ENCODE data around the gene SELENON.

Gene SELENON

DNA sequence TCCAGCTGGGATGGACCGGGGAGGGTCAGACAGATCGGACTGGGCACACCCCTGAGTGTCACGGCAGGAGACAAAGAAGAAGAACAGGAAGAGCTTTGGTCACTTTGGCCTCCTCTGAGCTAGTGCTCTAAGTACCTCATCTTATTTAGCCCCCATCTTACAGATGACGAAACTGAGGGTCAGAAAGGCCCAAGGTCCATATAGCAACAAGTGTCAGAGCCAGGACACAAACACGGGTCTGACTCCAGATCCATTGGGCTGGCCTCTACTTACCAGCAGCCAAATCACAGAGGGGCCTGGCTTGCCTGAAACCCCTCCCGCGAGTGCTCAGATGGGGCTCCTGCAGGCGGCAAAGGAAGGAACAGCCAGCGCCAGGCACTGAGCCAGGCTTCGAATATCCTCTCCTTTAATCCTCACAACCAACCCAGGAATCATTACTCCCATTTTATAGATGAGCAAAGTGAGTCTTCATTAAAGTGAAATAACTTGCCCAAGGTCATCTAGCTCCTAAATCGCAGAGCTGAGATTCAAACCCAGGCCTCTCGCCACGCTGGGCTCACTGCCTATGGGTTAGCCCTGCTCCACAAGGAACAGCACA is 25.7 kb upstream of the SELENON start:
- no peak for DNase-seq (ENCODE audit: extremely low spot score)
- CTCF ChIA-PET, result interaction anchor here (0.8 kb wide), 1 partner anchor 166 kb away, joined by 3 read pairs; no protein-coding TSS in a partner anchor
- TF ChIP-seq SUZ12 (IDR thresholded peaks at IDR 0.05) (no peak), ELF4 (IDR thresholded peaks at IDR 0.05) (no peak), TARDBP (IDR thresholded peaks at IDR 0.05) (no peak), CTBP1 (IDR thresholded peaks at IDR 0.05; ENCODE audit: borderline replicate concordance) (no peak), ARNT (IDR thresholded peaks at IDR 0.05) (no peak)
- POLR2A ChIA-PET, result no interaction called here

DNA sequence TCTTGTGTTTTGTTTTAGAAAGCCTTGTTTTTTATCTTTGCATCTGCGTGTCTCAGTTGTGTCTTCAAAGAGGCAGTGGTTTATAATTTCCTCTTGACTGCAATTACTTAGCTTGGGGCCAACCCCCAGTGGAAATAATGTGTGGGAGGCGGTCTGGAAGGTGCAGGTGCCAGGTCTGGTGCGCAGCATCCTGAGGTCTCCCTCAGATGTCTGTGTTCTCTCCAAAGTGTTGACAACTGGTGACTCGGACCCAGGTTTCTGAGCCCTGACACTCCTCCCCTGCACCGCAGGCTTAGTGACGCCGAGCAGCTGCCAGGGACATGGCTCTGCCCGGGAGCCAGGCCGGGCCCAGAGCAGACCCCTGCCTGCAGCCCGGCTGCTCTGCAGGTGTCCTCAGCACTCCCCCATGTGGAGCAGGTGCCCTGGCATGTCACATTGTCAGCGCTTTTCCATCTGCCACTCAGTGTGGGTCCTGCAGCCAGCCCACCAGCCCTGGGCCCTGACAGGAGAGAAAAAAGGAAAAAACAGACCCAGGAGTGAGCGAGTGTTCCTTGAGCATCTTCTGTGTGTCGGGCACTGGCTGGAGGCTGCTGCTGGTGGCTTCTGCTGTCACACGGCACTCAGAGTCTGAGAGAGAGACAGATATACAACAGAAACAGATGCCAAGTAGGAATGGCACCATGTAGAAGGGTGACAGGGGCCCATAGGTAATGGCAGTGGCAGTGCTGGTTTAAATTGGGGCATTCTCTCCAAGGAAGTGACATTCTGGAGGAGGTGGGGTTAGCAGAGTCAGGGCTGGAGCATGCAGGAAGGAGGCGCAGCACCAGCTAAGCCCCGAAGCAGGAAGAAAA is 24.8 kb upstream of the SELENON start:
- CTCF ChIA-PET, result interaction anchor here (0.6 kb wide), 1 partner anchor 186 kb away, joined by 3 read pairs; no protein-coding TSS in a partner anchor
- POLR2A ChIA-PET, result no interaction called here
- no peak for DNase-seq (ENCODE audit: extremely low spot score)
- TF ChIP-seq ELF4 (IDR thresholded peaks at IDR 0.05) (no peak), FOXK2 (IDR thresholded peaks at IDR 0.05) (no peak), SUZ12 (IDR thresholded peaks at IDR 0.05) (no peak), HDGF (IDR thresholded peaks at IDR 0.05; ENCODE audit: borderline replicate concordance) (no peak), NFRKB (IDR thresholded peaks at IDR 0.05) (no peak), CTBP1 (IDR thresholded peaks at IDR 0.05; ENCODE audit: borderline replicate concordance) (no peak), ZNF384 (IDR thresholded peaks at IDR 0.05) (no peak), SP1 (IDR thresholded peaks at IDR 0.05) (no peak), FOXA1 (IDR thresholded peaks at IDR 0.05) (no peak), LEF1 (IDR thresholded peaks at IDR 0.05; ENCODE audit: borderline replicate concordance) (no peak), TARDBP (IDR thresholded peaks at IDR 0.05) (no peak), BHLHE40 (IDR thresholded peaks at IDR 0.05; ENCODE audit: borderline replicate concordance) (no peak), FOXM1 (IDR thresholded peaks at IDR 0.05; ENCODE audit: borderline replicate concordance) (no peak), ARNT (IDR thresholded peaks at IDR 0.05) (no peak), L3MBTL2 (conservative IDR thresholded peaks at IDR 0.05) (no peak)
- TF ChIP-seq, protein P1, sequence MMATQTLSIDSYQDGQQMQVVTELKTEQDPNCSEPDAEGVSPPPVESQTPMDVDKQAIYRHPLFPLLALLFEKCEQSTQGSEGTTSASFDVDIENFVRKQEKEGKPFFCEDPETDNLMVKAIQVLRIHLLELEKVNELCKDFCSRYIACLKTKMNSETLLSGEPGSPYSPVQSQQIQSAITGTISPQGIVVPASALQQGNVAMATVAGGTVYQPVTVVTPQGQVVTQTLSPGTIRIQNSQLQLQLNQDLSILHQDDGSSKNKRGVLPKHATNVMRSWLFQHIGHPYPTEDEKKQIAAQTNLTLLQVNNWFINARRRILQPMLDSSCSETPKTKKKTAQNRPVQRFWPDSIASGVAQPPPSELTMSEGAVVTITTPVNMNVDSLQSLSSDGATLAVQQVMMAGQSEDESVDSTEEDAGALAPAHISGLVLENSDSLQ (IDR thresholded peaks at IDR 0.05), result no peak

DNA sequence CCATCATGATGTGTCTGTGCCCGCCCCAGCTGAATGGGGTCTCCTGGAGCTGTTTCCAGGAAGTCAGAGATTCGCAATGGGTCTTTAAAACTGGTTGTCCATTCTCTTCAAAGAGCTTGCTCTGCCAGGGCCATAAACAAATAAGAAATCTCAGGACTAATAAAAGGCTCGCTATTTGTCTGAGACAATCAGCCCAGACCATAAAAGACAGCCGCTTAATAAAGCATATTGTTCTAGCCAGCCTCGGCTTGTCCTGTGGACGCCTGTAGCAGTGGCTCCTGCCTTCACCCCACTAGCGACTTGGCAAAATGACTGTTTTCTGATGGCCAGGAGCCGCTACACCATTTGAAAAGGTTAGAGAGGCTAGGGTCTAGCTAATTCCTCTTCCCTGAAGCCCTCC is 20.6 kb upstream of the SELENON start:
- ChIA-PET POLR2A (interaction anchor here (2.6 kb wide), 1 partner anchor 10 kb away, joined by 5 read pairs; no protein-coding TSS in a partner anchor), CTCF (no interaction called here)
- no peak for TF ChIP-seq SP1 (IDR thresholded peaks at IDR 0.05)
- no peak for TF ChIP-seq ELF4 (IDR thresholded peaks at IDR 0.05)
- no peak for TF ChIP-seq FOXM1 (IDR thresholded peaks at IDR 0.05; ENCODE audit: borderline replicate concordance)
- TF ChIP-seq, protein P1 (IDR thresholded peaks at IDR 0.05), result no peak
- TF ChIP-seq ZNF384 (IDR thresholded peaks at IDR 0.05), result no peak
- TF ChIP-seq SUZ12 (IDR thresholded peaks at IDR 0.05), result no peak
- no peak for TF ChIP-seq FOXK2 (IDR thresholded peaks at IDR 0.05)
- TF ChIP-seq L3MBTL2 (conservative IDR thresholded peaks at IDR 0.05), result no peak
- no peak for TF ChIP-seq ARNT (IDR thresholded peaks at IDR 0.05)
- no peak for TF ChIP-seq BHLHE40 (IDR thresholded peaks at IDR 0.05; ENCODE audit: borderline replicate concordance)
- TF ChIP-seq HDGF (IDR thresholded peaks at IDR 0.05; ENCODE audit: borderline replicate concordance), result no peak
- TF ChIP-seq TARDBP (IDR thresholded peaks at IDR 0.05), result no peak
- TF ChIP-seq NFRKB (IDR thresholded peaks at IDR 0.05), result no peak
- no peak for TF ChIP-seq LEF1 (IDR thresholded peaks at IDR 0.05; ENCODE audit: borderline replicate concordance)
- no peak for DNase-seq (ENCODE audit: extremely low spot score)

DNA sequence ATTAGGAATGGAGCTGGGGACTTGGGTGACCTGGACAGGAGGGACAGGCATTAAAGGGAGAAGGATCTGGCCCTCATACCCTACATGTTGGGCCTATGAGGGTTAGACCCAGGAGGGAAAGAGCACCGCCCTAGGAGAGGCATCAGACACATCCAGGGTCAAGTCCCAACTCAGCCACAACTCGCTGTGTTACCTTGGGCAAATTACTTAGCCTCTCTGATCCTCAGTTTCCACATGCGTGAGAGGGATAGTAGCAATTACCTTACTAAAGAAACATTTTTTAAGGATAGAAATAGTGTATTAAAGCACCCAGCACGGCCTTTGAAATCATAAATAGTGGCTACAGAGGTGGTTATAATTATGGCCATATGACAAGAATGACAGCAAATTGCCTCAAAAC is 20.1 kb upstream of the SELENON start:
- CTCF ChIA-PET, result interaction anchor here (0.5 to 1.3 kb wide), 2 partner anchors 14 to 188 kb away, joined by 3 to 4 read pairs; no protein-coding TSS in a partner anchor
- DNase-seq (ENCODE audit: extremely low spot score), result no peak
- TF ChIP-seq SP1 (IDR thresholded peaks at IDR 0.05), result no peak
- TF ChIP-seq SUZ12 (IDR thresholded peaks at IDR 0.05), result no peak
- TF ChIP-seq FOXM1 (IDR thresholded peaks at IDR 0.05; ENCODE audit: borderline replicate concordance), result no peak
- no peak for TF ChIP-seq FOXA1 (IDR thresholded peaks at IDR 0.05)
- TF ChIP-seq TARDBP (IDR thresholded peaks at IDR 0.05), result no peak
- TF ChIP-seq CTBP1 (IDR thresholded peaks at IDR 0.05; ENCODE audit: borderline replicate concordance), result no peak
- TF ChIP-seq, protein P1 (IDR thresholded peaks at IDR 0.05), result no peak
- TF ChIP-seq ELF4 (IDR thresholded peaks at IDR 0.05), result no peak
- TF ChIP-seq L3MBTL2 (conservative IDR thresholded peaks at IDR 0.05), result no peak
- no peak for TF ChIP-seq ARNT (IDR thresholded peaks at IDR 0.05)
- TF ChIP-seq BHLHE40 (IDR thresholded peaks at IDR 0.05; ENCODE audit: borderline replicate concordance), result no peak
- no peak for TF ChIP-seq LEF1 (IDR thresholded peaks at IDR 0.05; ENCODE audit: borderline replicate concordance)
- TF ChIP-seq NFRKB (IDR thresholded peaks at IDR 0.05), result no peak
- no peak for TF ChIP-seq FOXK2 (IDR thresholded peaks at IDR 0.05)
- TF ChIP-seq ZNF384 (IDR thresholded peaks at IDR 0.05), result no peak
- no peak for TF ChIP-seq HDGF (IDR thresholded peaks at IDR 0.05; ENCODE audit: borderline replicate concordance)
- POLR2A ChIA-PET, result interaction anchor here (2.6 kb wide), 1 partner anchor 10 kb away, joined by 5 read pairs; no protein-coding TSS in a partner anchor

DNA sequence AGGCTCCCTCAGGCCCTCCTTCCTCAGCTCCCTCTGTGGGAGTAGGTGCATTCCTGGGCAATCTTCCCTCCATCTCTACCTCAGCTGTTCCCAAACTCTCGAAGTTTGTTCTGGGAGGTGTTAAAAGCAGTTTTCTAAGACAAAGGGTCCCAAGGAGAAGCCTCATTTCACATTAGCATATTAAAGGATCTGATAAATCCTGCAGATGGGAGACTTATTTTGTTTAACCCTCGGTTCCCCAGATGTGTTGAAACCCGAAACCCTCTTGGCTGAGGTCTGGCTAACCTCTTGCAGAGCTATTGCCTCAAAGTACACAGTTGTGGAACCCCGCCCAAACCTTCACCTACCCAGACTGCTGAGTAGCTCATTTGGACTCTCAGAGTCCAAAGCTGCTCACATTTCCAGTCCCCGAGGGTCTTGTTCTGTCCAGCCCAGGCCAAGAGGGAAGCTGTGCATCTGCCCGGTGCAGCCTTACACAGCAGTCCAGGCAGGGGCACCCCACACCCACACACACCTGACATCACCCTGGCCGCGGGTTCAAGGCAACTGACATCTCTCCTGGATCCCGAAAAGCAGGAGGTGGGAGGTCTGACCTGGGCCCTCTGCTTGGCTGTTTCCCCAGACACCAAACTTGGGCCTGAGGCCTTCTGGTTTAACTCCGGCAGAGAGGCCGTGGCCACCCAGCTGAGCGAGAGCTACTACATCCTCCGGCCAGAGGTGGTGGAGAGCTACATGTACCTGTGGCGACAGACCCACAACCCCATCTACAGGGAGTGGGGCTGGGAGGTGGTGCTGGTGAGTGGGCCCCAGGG is 19.5 kb upstream of the SELENON start:
- CTCF ChIA-PET, result interaction anchor here (0.5 to 1.3 kb wide), 3 partner anchors 13 to 224 kb away, joined by 3 to 4 read pairs (median 3); no protein-coding TSS in a partner anchor
- POLR2A ChIA-PET, result interaction anchor here (2.6 kb wide), 1 partner anchor 9 kb away, joined by 5 read pairs; no protein-coding TSS in a partner anchor
- no peak for DNase-seq (ENCODE audit: extremely low spot score)
- TF ChIP-seq SP1 (IDR thresholded peaks at IDR 0.05), result no peak
- TF ChIP-seq, protein P1 (IDR thresholded peaks at IDR 0.05), result no peak
- no peak for TF ChIP-seq ELF4 (IDR thresholded peaks at IDR 0.05)
- TF ChIP-seq FOXA1 (IDR thresholded peaks at IDR 0.05), result no peak
- TF ChIP-seq HDGF (IDR thresholded peaks at IDR 0.05; ENCODE audit: borderline replicate concordance), result no peak
- TF ChIP-seq SUZ12 (IDR thresholded peaks at IDR 0.05), result no peak
- TF ChIP-seq LEF1 (IDR thresholded peaks at IDR 0.05; ENCODE audit: borderline replicate concordance), result no peak
- TF ChIP-seq NFRKB (IDR thresholded peaks at IDR 0.05), result no peak
- no peak for TF ChIP-seq CTBP1 (IDR thresholded peaks at IDR 0.05; ENCODE audit: borderline replicate concordance)
- no peak for TF ChIP-seq FOXM1 (IDR thresholded peaks at IDR 0.05; ENCODE audit: borderline replicate concordance)
- TF ChIP-seq L3MBTL2 (conservative IDR thresholded peaks at IDR 0.05), result no peak
- no peak for TF ChIP-seq BHLHE40 (IDR thresholded peaks at IDR 0.05; ENCODE audit: borderline replicate concordance)
- no peak for TF ChIP-seq FOXK2 (IDR thresholded peaks at IDR 0.05)
- no peak for TF ChIP-seq ARNT (IDR thresholded peaks at IDR 0.05)
- TF ChIP-seq ZNF384 (IDR thresholded peaks at IDR 0.05), result no peak
- no peak for TF ChIP-seq TARDBP (IDR thresholded peaks at IDR 0.05)
